Esophagus squamous epithelium (tissue), 5 donors: ENCODE data around the gene NLN. TPM values are rescaled to one million over a fixed set of nuclear protein-coding genes. Genes with fewer than 3 reads are reported as not detected.
"Not testable (repeated sequence)": the region's sequence is repeated elsewhere in the genome, so short reads cannot be mapped to it uniquely, and the experiment has no call there.

Source experiments
- DNase-seq: peaks from one replicate; lab custom pipeline; 2025; lab: John Stamatoyannopoulos, UW
- H3K27ac ChIP-seq, 4 donors: fragments of 200-600 bp; sonication (generic); one replicate each; pipeline ENCODE4 v1.5.1; 2016 to 2019; ENCODE audit warnings: mild to moderate bottlenecking in 1 of 4
- H3K27me3 ChIP-seq, 4 donors: fragments of 200-600 bp; sonication (generic); 1 replicate in 3 of 4; 2 replicates in 1 of 4; pipeline versions ENCODE4 v1.5.1 to v1.6.0; 2017 to 2021; ENCODE audit warnings: antibody characterized with exemption in 1 of 4
- H3K36me3 ChIP-seq, 3 donors: fragments of 200-600 bp; sonication (generic); one replicate each; pipeline ENCODE4 v1.5.1; 2016 to 2019
- H3K4me1 ChIP-seq, 3 donors: fragments of 200-600 bp; sonication (generic); one replicate each; pipeline ENCODE4 v1.5.1; 2017 to 2019
- H3K4me3 ChIP-seq, 4 donors: fragments of 200-600 bp; sonication (generic); 1 replicate in 3 of 4; 2 replicates in 1 of 4; pipeline ENCODE4 v1.5.1; 2016 to 2019; ENCODE audit warnings: mild to moderate bottlenecking in 2 of 4, moderate library complexity in 1 of 4
- H3K9me3 ChIP-seq, 3 donors: fragments of 200-600 bp; sonication (generic); one replicate each; pipeline ENCODE4 v1.5.1; 2016 to 2019
- CTCF ChIP-seq, 6 experiments: fragments of 450-650 bp in 4 of 6; fragments of 200-600 bp in 2 of 6; sonication (generic) in 2 of 6; IDR thresholded peaks; one replicate each; pipeline ENCODE4 v1.5.1; 2016 to 2019; ENCODE audit warnings: antibody characterized with exemption in 6 of 6, mild to moderate bottlenecking in 4 of 6, moderate library complexity in 4 of 6
- POLR2A ChIP-seq, 4 donors: fragments of 450-650 bp; IDR thresholded peaks; one replicate each; pipeline ENCODE4 v1.6.1; 2017; ENCODE audit warnings: antibody characterized with exemption in 4 of 4, mild to moderate bottlenecking in 4 of 4, moderate library complexity in 3 of 4
- WGBS, 2 donors: methylation state at CpG; one replicate each; pipeline ENCODE4 v1.1.5; 2018; 5-methylcytosine and 5-hydroxymethylcytosine counted together
- intact Hi-C: fragments of 100-400 bp; cut with DNase I; formaldehyde crosslinking; loops from one replicate; pipeline ENCODE4 v1.15.0; 2022
- total RNA-seq, 4 donors: library from RNA; depleted of rRNA; stranded (reverse); fragments of >200 nt; gene quantifications; one replicate each; pipeline ENCODE4 v1.1.0, GENCODE V29; 2016
- donor health status: DM: yes; HTN: yes; CAD: no.

NLN gene
- total RNA-seq, 4 donors from 2014 or later = 4.9 to 22.1 (median 19.2) TPM

- Histone ChIP-seq H3K27me3 (no peaks in the 10 kb centered on the region), H3K4me3 (no peak overlapping the region), H3K27ac (no peak overlapping the region), H3K36me3 (peaks cover 0 to 23% (median 0%) of the 10 kb centered on the region in 3 donors), H3K9me3 (no peaks in the 10 kb centered on the region), H3K4me1 (peaks cover 0 to 4% (median 3%) of the 10 kb centered on the region in 3 donors)
- 90 to 92% methylated on average over 2 of the region's 2 CpGs for WGBS, 2 donors
- no peak for DNase-seq
- TF ChIP-seq POLR2A (IDR thresholded peaks at IDR 0.05) (no peak), CTCF (IDR thresholded peaks at IDR 0.05) (no peak)
- intact Hi-C loops = no loop called here
Measured at GRCh38 chr5:65805089-65805488, 83.1 kb downstream of the NLN start.

- DNase-seq, H3K4me3 ChIP-seq, H3K9me3 ChIP-seq, intact Hi-C loops, H3K27ac ChIP-seq, H3K27me3 ChIP-seq: not testable (repeated sequence)
- 75 to 87% methylated on average over 5 of the region's 5 CpGs for WGBS, 2 donors
- Histone ChIP-seq H3K4me1 (peaks cover 0 to 19% (median 2%) of the 10 kb centered on the region in 3 donors), H3K36me3 (peaks cover 0 to 40% (median 0%) of the 10 kb centered on the region in 3 donors)
Measured at GRCh38 chr5:65807494-65807893, 85.5 kb downstream of the NLN start.

GRCh38 chr5:65808251-65808741 lies 86.3 kb downstream of the NLN start:
- H3K9me3 ChIP-seq = no peaks in the 10 kb centered on the region
- H3K27me3 ChIP-seq = no peaks in the 10 kb centered on the region
- intact Hi-C loops = no loop called here
- H3K4me1 ChIP-seq = peaks cover 0 to 22% (median 2%) of the 10 kb centered on the region in 3 donors
- TF ChIP-seq CTCF (IDR thresholded peaks at IDR 0.05) (no peak), POLR2A (IDR thresholded peaks at IDR 0.05) (no peak)
- peaks cover 0 to 39% (median 0%) of the 10 kb centered on the region in 3 donors for H3K36me3 ChIP-seq
- peak overlapping the region in 1 of 4 donors; percentile 22 for H3K27ac ChIP-seq
- DNase-seq = no peak
- 65 to 76% methylated on average over 5 of the region's 5 CpGs for WGBS, 2 donors
- no peak overlapping the region for H3K4me3 ChIP-seq

- TF ChIP-seq CTCF (IDR thresholded peaks at IDR 0.05) = no peak
- no peak for TF ChIP-seq POLR2A (IDR thresholded peaks at IDR 0.05)
- H3K9me3 ChIP-seq = no peaks in the 10 kb centered on the region
- no peak for DNase-seq
- H3K36me3 ChIP-seq = peaks cover 0 to 43% (median 0%) of the 10 kb centered on the region in 3 donors
- peak overlapping the region in 1 of 4 donors; percentile 22 for H3K27ac ChIP-seq
- H3K4me1 ChIP-seq = peaks cover 0 to 22% (median 2%) of the 10 kb centered on the region in 3 donors
- intact Hi-C loops = no loop called here
- no peaks in the 10 kb centered on the region for H3K27me3 ChIP-seq
- WGBS, 2 donors = 92 to 93% methylated on average over 1 of the region's 1 CpG
- H3K4me3 ChIP-seq = no peak overlapping the region
Measured at GRCh38 chr5:65808818-65809217, 86.8 kb downstream of the NLN start.

- H3K9me3 ChIP-seq = no peaks in the 10 kb centered on the region
- intact Hi-C loops = no loop called here
- peak overlapping the region in 3 of 4 donors; percentile 5 to 68 (median 59) for H3K27ac ChIP-seq
- H3K27me3 ChIP-seq = no peaks in the 10 kb centered on the region
- no peak for DNase-seq
- H3K36me3 ChIP-seq = peaks cover 0 to 43% (median 0%) of the 10 kb centered on the region in 3 donors
- WGBS, 2 donors = 65 to 72% methylated on average over 8 of the region's 8 CpGs
- no peak for TF ChIP-seq CTCF (IDR thresholded peaks at IDR 0.05)
- TF ChIP-seq POLR2A (IDR thresholded peaks at IDR 0.05) = no peak
- H3K4me3 ChIP-seq = no peak overlapping the region
- peaks cover 0 to 22% (median 2%) of the 10 kb centered on the region in 3 donors for H3K4me1 ChIP-seq
Measured at GRCh38 chr5:65809817-65810531, 88.0 kb downstream of the NLN start.
